Duodenal mucosa (tissue), 2 donors: ENCODE results near the gene GOSR2.
"Not testable (repeated sequence)": the region's sequence is repeated elsewhere in the genome, so short reads cannot be mapped to it uniquely, and the experiment has no call there.

Source experiments
- H3K27ac ChIP-seq: one replicate; pipeline ENCODE4 v1.7.0; 2013; ENCODE audit warnings: low read depth, low read length
- H3K27me3 ChIP-seq, 2 donors: one replicate each; pipeline ENCODE4 v1.7.0; 2013; ENCODE audit warnings: low read length in 2 of 2, control low read depth in 1 of 2; ENCODE audit not compliant: insufficient read depth in 2 of 2, control insufficient read depth in 1 of 2
- H3K36me3 ChIP-seq, 2 donors: one replicate each; pipeline ENCODE4 v1.7.0; 2013; ENCODE audit warnings: low read length in 2 of 2, control low read depth in 1 of 2; ENCODE audit not compliant: insufficient read depth in 2 of 2, control insufficient read depth in 1 of 2
- H3K4me1 ChIP-seq, 2 donors: one replicate each; pipeline ENCODE4 v1.7.0; 2013; ENCODE audit warnings: low read length in 2 of 2, control low read depth in 1 of 2; ENCODE audit not compliant: insufficient read depth in 2 of 2, control insufficient read depth in 1 of 2
- H3K4me3 ChIP-seq, 2 donors: one replicate each; pipeline ENCODE4 v1.7.0; 2013; ENCODE audit warnings: low read length in 2 of 2, low read depth in 1 of 2
- H3K9ac ChIP-seq, 2 donors: one replicate each; pipeline ENCODE4 v1.7.0; 2013; ENCODE audit warnings: low read length in 2 of 2, low read depth in 1 of 2
- H3K9me3 ChIP-seq, 2 donors: one replicate each; pipeline ENCODE4 v1.7.0; 2013; ENCODE audit warnings: low read length in 2 of 2, control low read depth in 1 of 2; ENCODE audit not compliant: control insufficient read depth in 1 of 2

The GOSR2 gene

DNA sequence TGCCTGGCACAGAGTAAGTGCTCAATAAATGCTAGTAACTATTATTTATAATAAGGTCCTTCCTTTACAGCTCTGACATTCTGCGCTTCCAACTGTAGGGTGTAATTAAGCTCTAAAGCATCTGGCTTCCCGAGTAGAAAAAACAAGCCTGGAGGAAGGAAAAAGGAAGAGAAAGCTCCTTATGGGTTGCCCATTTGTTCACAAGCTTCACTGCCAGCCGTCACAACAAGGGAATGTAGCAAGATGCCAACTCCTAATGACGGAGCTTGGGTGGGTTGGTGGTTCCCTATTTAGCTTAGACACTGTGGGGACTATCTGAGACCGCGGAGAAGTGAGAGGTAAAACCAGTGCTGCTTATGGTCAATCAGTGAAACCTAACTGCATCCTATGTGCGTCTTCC lies 63.4 kb downstream of the GOSR2 start:
- H3K4me3 ChIP-seq, result no peak overlapping the region
- no peak overlapping the region for H3K27ac ChIP-seq
- H3K36me3 ChIP-seq, result no peaks in the 10 kb centered on the region
- H3K4me1 ChIP-seq, result peaks cover 5 to 7% of the 10 kb centered on the region in 2 donors
- H3K9ac ChIP-seq, result no peak overlapping the region
- H3K27me3 ChIP-seq, result peaks cover 0 to 9% of the 10 kb centered on the region in 2 donors
- H3K9me3 ChIP-seq, result no peaks in the 10 kb centered on the region

DNA sequence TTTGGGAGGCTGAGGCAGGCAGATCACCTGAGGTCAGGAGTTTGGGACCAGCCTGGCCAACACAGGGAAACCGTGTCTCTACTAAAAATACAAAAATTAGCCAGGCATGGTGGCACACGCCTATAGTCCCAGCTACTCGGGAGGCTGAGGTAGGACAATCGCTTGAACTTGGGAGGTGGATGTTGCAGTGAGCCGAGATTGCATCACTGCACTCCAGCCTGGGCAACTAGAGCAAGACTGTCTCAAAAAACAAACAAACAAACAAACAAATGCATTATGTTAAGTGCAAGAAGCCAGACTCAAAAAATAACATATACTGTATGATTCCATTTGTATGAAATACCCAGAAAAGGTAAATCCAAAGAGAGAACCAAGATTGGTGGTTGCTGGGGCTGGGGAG lies 65.0 kb downstream of the GOSR2 start:
- not testable (repeated sequence) for H3K27me3 ChIP-seq, H3K36me3 ChIP-seq, H3K9ac ChIP-seq, H3K4me1 ChIP-seq, H3K4me3 ChIP-seq, H3K9me3 ChIP-seq, H3K27ac ChIP-seq

DNA sequence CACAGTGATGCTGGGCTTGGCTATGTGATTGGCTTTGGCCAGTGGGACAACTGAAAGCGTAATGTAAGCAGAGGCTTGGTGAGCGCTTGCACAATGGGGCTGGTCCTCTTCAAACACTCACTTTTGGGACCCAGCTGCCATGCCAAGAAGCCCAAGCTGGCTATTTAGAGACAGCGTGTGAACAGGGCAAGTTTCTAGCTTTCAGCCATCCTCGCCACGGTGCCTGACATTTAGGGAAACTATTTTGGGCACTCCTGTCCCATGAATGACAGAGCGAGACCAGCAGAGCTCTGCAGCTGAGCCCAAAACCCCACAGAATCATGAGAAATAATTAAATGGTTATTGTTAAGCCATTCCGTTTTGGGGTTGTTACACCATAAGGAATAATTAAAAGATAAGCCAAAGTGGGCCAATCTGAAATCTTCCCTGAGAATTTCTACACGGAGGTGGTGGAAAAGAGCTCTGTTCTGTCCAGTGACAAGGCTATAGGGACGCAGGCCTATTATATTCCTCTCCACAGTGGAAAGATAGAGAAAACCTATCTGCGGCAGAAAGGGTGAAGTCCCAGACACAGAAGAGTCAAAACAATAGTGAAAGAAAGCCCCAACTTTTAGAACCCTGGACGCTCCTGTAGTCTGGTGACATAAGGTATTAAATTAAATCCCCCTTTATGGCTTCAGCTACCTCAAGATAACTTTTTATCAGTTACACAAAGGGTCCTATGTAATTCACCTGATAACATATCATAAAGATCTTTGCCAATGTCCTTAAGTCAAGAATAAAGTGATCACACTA lies 66.9 kb downstream of the GOSR2 start:
- Histone ChIP-seq H3K9ac (no peak overlapping the region), H3K9me3 (no peaks in the 10 kb centered on the region), H3K4me3 (no peak overlapping the region), H3K27ac (no peak overlapping the region), H3K4me1 (peaks cover 0 to 1% of the 10 kb centered on the region in 2 donors), H3K27me3 (peaks cover 0 to 5% of the 10 kb centered on the region in 2 donors), H3K36me3 (no peaks in the 10 kb centered on the region)

DNA sequence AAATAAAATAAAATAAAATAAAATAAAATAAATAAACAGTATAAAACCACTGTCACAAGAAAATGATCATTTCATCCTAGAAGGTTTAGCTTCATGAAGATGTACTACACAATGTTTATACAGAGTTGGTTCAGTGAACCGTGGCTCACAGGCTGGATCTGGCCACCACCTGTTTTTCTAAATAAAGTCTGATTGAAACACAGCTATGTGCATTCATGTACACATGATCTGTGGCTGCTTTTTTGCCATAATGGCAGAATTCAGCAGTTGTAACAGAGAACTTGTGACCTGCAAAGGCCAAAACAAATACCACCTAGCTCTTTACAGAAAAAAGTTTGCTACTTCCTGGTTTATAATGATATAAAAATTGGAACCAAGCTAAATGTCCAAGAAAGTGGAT lies 68.7 kb downstream of the GOSR2 start:
- H3K4me3 ChIP-seq, result no peak overlapping the region
- no peaks in the 10 kb centered on the region for H3K36me3 ChIP-seq
- H3K9ac ChIP-seq, result no peak overlapping the region
- H3K27ac ChIP-seq, result no peak overlapping the region
- no peaks in the 10 kb centered on the region for H3K9me3 ChIP-seq
- H3K27me3 ChIP-seq, result peaks cover 0 to 5% of the 10 kb centered on the region in 2 donors
- no peaks in the 10 kb centered on the region for H3K4me1 ChIP-seq
